ENCODE data around the gene MLH1.

MLH1 gene

DNA sequence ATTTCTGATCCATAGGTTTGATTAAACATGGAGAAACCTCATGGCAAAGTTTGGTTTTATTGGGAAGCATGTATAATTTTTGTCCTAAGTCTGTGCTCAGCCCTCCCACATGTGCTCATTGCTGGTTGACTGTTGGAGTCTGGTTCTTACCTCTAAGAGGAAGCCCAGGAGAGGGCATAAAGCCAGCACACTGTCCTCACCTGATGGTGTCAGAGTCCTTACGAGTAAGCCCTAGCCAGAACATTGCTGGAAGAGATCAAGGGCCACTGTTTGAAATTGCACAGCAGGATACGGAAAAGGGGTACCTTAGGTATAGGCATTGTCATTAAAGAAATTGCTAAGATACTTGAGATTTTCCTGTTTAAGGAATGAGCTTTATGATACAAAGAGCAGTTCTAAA lies 21.3 kb downstream of the MLH1 start:
- TF ChIP-seq, protein P1, sequence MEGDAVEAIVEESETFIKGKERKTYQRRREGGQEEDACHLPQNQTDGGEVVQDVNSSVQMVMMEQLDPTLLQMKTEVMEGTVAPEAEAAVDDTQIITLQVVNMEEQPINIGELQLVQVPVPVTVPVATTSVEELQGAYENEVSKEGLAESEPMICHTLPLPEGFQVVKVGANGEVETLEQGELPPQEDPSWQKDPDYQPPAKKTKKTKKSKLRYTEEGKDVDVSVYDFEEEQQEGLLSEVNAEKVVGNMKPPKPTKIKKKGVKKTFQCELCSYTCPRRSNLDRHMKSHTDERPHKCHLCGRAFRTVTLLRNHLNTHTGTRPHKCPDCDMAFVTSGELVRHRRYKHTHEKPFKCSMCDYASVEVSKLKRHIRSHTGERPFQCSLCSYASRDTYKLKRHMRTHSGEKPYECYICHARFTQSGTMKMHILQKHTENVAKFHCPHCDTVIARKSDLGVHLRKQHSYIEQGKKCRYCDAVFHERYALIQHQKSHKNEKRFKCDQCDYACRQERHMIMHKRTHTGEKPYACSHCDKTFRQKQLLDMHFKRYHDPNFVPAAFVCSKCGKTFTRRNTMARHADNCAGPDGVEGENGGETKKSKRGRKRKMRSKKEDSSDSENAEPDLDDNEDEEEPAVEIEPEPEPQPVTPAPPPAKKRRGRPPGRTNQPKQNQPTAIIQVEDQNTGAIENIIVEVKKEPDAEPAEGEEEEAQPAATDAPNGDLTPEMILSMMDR (IDR thresholded peaks at IDR 0.05) = no peak
- peaks cover 52 to 93% (median 77%) of the 10 kb centered on the region in 3 donors for H3K36me3 ChIP-seq
- no peaks in the 10 kb centered on the region for H3K9me3 ChIP-seq
- DNase-seq = no peak
- H3K27ac ChIP-seq = no peak overlapping the region
- no peak overlapping the region for H3K4me3 ChIP-seq
- H3K4me1 ChIP-seq = no peaks in the 10 kb centered on the region
- intact Hi-C loops (cut with DNase I; ENCODE audit: low total_unique reads) = no loop called here
- H3K27me3 ChIP-seq = no peaks in the 10 kb centered on the region

- Histone ChIP-seq H3K27me3 (no peaks in the 10 kb centered on the region), H3K27ac (no peak overlapping the region), H3K36me3 (peaks cover 62 to 97% (median 87%) of the 10 kb centered on the region in 3 donors), H3K4me3 (no peak overlapping the region), H3K9me3 (no peaks in the 10 kb centered on the region), H3K4me1 (no peaks in the 10 kb centered on the region)
- TF ChIP-seq, protein P1 (IDR thresholded peaks at IDR 0.05) = no peak
- DNase-seq = no peak
- intact Hi-C loops (cut with DNase I; ENCODE audit: low total_unique reads) = no loop called here
Measured at GRCh38 chr3:37015642-37016041, 22.3 kb downstream of the MLH1 start.

GRCh38 chr3:37016903-37017302 lies 23.6 kb downstream of the MLH1 start:
- intact Hi-C loops (cut with DNase I; ENCODE audit: low total_unique reads) = no loop called here
- TF ChIP-seq, protein P1 (IDR thresholded peaks at IDR 0.05) = no peak
- no peak overlapping the region for H3K27ac ChIP-seq
- no peak for DNase-seq
- no peaks in the 10 kb centered on the region for H3K9me3 ChIP-seq
- H3K4me1 ChIP-seq = no peaks in the 10 kb centered on the region
- no peak overlapping the region for H3K4me3 ChIP-seq
- no peaks in the 10 kb centered on the region for H3K27me3 ChIP-seq
- peaks cover 66 to 97% (median 96%) of the 10 kb centered on the region in 3 donors for H3K36me3 ChIP-seq

DNA sequence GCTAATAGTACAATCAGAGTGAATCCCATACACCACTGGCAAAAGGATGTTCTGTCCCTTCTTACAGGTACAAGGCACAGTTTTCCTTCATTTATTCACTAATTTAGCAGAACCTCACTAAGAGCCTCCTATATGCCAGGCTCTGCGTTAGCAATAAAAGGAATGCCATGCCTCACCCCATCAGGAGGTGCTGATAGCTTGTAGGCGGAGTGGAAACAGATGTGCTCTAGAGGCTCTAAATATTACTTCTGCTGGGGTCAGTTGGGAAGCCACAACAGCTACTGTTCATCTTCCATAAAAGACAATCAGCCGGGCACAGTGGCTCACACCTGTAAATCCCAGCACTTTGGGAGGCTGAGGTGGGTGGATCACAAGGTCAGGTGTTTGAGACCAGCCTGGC lies 24.4 kb downstream of the MLH1 start:
- TF ChIP-seq, protein P1 (IDR thresholded peaks at IDR 0.05) = no peak
- Histone ChIP-seq H3K9me3 (no peaks in the 10 kb centered on the region), H3K27me3 (no peaks in the 10 kb centered on the region), H3K4me1 (no peaks in the 10 kb centered on the region), H3K4me3 (no peak overlapping the region), H3K36me3 (peaks cover 62 to 97% (median 96%) of the 10 kb centered on the region in 3 donors), H3K27ac (no peak overlapping the region)
- intact Hi-C loops (cut with DNase I; ENCODE audit: low total_unique reads) = no loop called here
- no peak for DNase-seq

GRCh38 chr3:37024092-37024491 lies 30.8 kb downstream of the MLH1 start:
- Histone ChIP-seq H3K9me3 (no peaks in the 10 kb centered on the region), H3K4me1 (peaks cover 0 to 26% (median 5%) of the 10 kb centered on the region in 4 donors), H3K4me3 (no peak overlapping the region), H3K36me3 (peaks cover 42 to 84% (median 62%) of the 10 kb centered on the region in 3 donors), H3K27ac (no peak overlapping the region), H3K27me3 (no peaks in the 10 kb centered on the region)
- intact Hi-C loops (cut with DNase I; ENCODE audit: low total_unique reads) = no loop called here
- no peak for DNase-seq
- TF ChIP-seq, protein P1 (IDR thresholded peaks at IDR 0.05) = peak; percentile 46 to 61

Measured in tibial artery (tissue), 4 donors.